ENCODE data around the gene KCNK16. TPM values are rescaled to one million over a fixed set of nuclear protein-coding genes. Genes with fewer than 3 reads are reported as not detected.

The KCNK16 gene
- polyA plus RNA-seq, 3 donors: 5.0 TPM; not detected in 2

GRCh38 chr6:39317256-39317655 lies 5.2 kb downstream of the KCNK16 start:
- WGBS, 3 donors: 85 to 92% (median 86%) methylated on average over 3 of the region's 3 CpGs

GRCh38 chr6:39314273-39314795 lies 8.2 kb downstream of the KCNK16 start, which contains the start of gene KCNK17:
Gene KCNK17, minus strand, starts transcription at chr6:39314419. Its CDS starts 99 bp downstream, at chr6:39314320.
- WGBS, 3 donors: 8 to 31% (median 10%) methylated on average over 22 to 28 of the region's 28 CpGs
- no peak within 1 kb of the TSS for H3K27ac ChIP-seq (ENCODE audit: low read depth, low read length)

More at GRCh38 chr6:39317256-39317655, 5.2 kb downstream of the KCNK16 start:
- no peak overlapping the region for H3K27ac ChIP-seq (ENCODE audit: low read depth, low read length)

GRCh38 chr6:39313526-39314272 lies 8.8 kb downstream of the KCNK16 start:
- WGBS, 3 donors: 2% methylated on average over 79 to 80 of the region's 80 CpGs
- H3K27ac ChIP-seq (ENCODE audit: low read depth, low read length): no peak overlapping the region

GRCh38 chr6:39312912-39313525 lies 9.5 kb downstream of the KCNK16 start:
- 15 to 19% (median 15%) methylated on average over 45 of the region's 45 CpGs for WGBS, 3 donors
- H3K27ac ChIP-seq (ENCODE audit: low read depth, low read length): no peak overlapping the region

GRCh38 chr6:39310542-39310941 lies 12.0 kb downstream of the KCNK16 start:
- H3K27ac ChIP-seq (ENCODE audit: low read depth, low read length): no peak overlapping the region
- 60 to 80% (median 68%) methylated on average over 4 of the region's 4 CpGs for WGBS, 3 donors

- 46 to 48% (median 47%) methylated on average over 7 of the region's 7 CpGs for WGBS, 3 donors
- H3K27ac ChIP-seq (ENCODE audit: low read depth, low read length): no peak overlapping the region
These were observed 12.5 kb downstream of the KCNK16 start for GRCh38 chr6:39309942-39310531.

- no peak overlapping the region for H3K27ac ChIP-seq (ENCODE audit: low read depth, low read length)
- WGBS, 3 donors: 73 to 87% (median 85%) methylated on average over 3 of the region's 3 CpGs
These were observed 15.0 kb downstream of the KCNK16 start for GRCh38 chr6:39307462-39307861.

- no peak overlapping the region for H3K27ac ChIP-seq (ENCODE audit: low read depth, low read length)
These were observed 17.6 kb downstream of the KCNK16 start for GRCh38 chr6:39304951-39305350.

- no peak overlapping the region for H3K27ac ChIP-seq (ENCODE audit: low read depth, low read length)
- 83 to 92% (median 89%) methylated on average over 28 to 30 of the region's 30 CpGs for whole genome bisulfite sequencing, 3 donors
These were observed 18.9 kb downstream of the KCNK16 start for GRCh38 chr6:39303425-39304153.

GRCh38 chr6:39302669-39303424 lies 19.7 kb downstream of the KCNK16 start:
- no peak overlapping the region for H3K27ac ChIP-seq (ENCODE audit: low read depth, low read length)
- 6 to 8% (median 7%) methylated on average over 11 of the region's 11 CpGs for WGBS, 3 donors

GRCh38 chr6:39302011-39302410 lies 20.5 kb downstream of the KCNK16 start:
- 92 to 98% (median 92%) methylated on average over 2 of the region's 2 CpGs for WGBS, 3 donors
- H3K27ac ChIP-seq (ENCODE audit: low read depth, low read length): no peak overlapping the region

GRCh38 chr6:39301606-39302005 lies 20.9 kb downstream of the KCNK16 start:
- 68 to 77% (median 75%) methylated on average over 7 of the region's 7 CpGs for WGBS, 3 donors
- H3K27ac ChIP-seq (ENCODE audit: low read depth, low read length): no peak overlapping the region

GRCh38 chr6:39300739-39301138 lies 21.8 kb downstream of the KCNK16 start:
- 77 to 94% (median 86%) methylated on average over 6 of the region's 6 CpGs for WGBS, 3 donors
- no peak overlapping the region for H3K27ac ChIP-seq (ENCODE audit: low read depth, low read length)

GRCh38 chr6:39298061-39298460 lies 24.4 kb downstream of the KCNK16 start:
- H3K27ac ChIP-seq (ENCODE audit: low read depth, low read length): no peak overlapping the region
- 51 to 67% (median 63%) methylated on average over 10 of the region's 10 CpGs for WGBS, 3 donors

GRCh38 chr6:39296745-39297640 lies 25.5 kb downstream of the KCNK16 start:
- H3K27ac ChIP-seq (ENCODE audit: low read depth, low read length): no peak overlapping the region
- WGBS, 3 donors: 51 to 69% (median 63%) methylated on average over 18 of the region's 18 CpGs

GRCh38 chr6:39295611-39296011 lies 26.9 kb downstream of the KCNK16 start:
- 52 to 81% (median 56%) methylated on average over 5 of the region's 5 CpGs for WGBS, 3 donors
- H3K27ac ChIP-seq (ENCODE audit: low read depth, low read length): no peak overlapping the region

- WGBS, 3 donors: 65 to 72% (median 66%) methylated on average over 1 of the region's 1 CpG
These were observed 27.6 kb downstream of the KCNK16 start for GRCh38 chr6:39294899-39295298.

More at GRCh38 chr6:39294899-39295298, 27.6 kb downstream of the KCNK16 start:
- H3K27ac ChIP-seq (ENCODE audit: low read depth, low read length): no peak overlapping the region

Measured in adipose tissue (tissue), 3 donors.